Neural cell (in vitro differentiated cells): ENCODE measurements around the gene ZMYM2.

ENCODE experiments used
- CTCF ChIP-seq: fragments of 450-650 bp; IDR thresholded peaks from 2 replicates; pipeline ENCODE4 v1.5.1; 2014; ENCODE audit warnings: antibody characterized with exemption, mild to moderate bottlenecking, moderate library complexity; ENCODE audit not compliant: poor library complexity, severe bottlenecking
- EZH2 ChIP-seq: fragments of 200-600, 300-800 bp; shearing (Covaris generic), sonication (generic); IDR thresholded peaks from 2 replicates; pipeline ENCODE4 v1.6.1; 2014; ENCODE audit warnings: antibody characterized with exemption, low read length, borderline replicate concordance, mild to moderate bottlenecking; ENCODE audit not compliant: insufficient read depth, poor library complexity, severe bottlenecking
- MXI1 ChIP-seq: fragments of 450-650 bp; conservative IDR thresholded peaks from 2 replicates; pipeline ENCODE4 v1.6.1; 2014; ENCODE audit warnings: antibody characterized with exemption, mild to moderate bottlenecking; ENCODE audit not compliant: poor library complexity, severe bottlenecking
- RAD21 ChIP-seq: fragments of 450-650 bp; conservative IDR thresholded peaks from 2 replicates; pipeline ENCODE4 v1.6.1; 2014; ENCODE audit warnings: antibody characterized with exemption, mild to moderate bottlenecking, moderate library complexity

- TF ChIP-seq CTCF (no peak), RAD21 (no peak), MXI1 (no peak), EZH2 (no peak)
Observed at GRCh38 chr13:19998960-19999359, 40.4 kb downstream of the ZMYM2 start.
